Epithelial cell of prostate (primary cell): ENCODE data around the gene ABCB6.
"Not testable (repeated sequence)": the region's sequence is repeated elsewhere in the genome, so short reads cannot be mapped to it uniquely, and the experiment has no call there.

ENCODE experiments used
- DNase-seq: peaks from one replicate; pipeline ENCODE4 v3.0.0-alpha.2; 2011; ENCODE audit warnings: low read depth, low spot score
- H3K27ac ChIP-seq: fragments of 450-650 bp; 2 replicates; pipeline ENCODE4 v1.5.1; 2017; ENCODE audit warnings: mild to moderate bottlenecking

Gene ABCB6

DNA sequence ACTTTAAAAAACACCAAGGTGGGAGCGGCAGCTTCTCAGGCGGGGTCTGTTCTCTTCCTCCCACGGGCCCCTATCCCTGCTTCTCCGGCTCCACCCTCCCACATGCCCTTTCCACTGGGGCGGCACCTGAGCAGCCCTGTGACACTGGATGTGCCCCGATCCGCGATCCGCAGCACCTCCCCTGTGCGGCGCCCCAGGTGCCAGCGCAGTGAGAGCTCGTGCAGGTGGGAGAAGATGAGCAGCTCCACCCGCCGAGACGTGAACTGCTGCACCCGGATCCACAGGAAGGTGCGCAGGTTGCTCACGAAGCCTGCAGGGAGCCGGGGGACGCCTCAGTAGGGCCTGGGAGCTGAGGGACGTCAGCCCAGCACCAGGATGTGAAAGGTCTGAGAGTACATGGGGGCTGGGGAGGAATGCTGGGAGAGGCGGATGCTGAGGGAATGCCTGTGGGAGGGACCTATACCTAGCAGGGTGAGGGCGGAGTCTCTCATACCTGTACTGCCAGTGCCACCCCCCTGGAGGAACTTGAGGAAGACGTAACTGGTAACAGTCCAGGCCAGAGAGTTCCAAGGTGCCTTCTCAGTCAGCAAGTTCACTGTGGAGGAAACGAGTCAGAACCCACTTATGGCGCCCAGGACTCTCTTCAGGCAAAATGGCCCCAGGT, 2.8 kb downstream of the ABCB6 start:
- DNase-seq, result no peak
- no peak overlapping the region for H3K27ac ChIP-seq

GRCh38 chr2:219214786-219215185, 4.0 kb downstream of the ABCB6 start:
- H3K27ac ChIP-seq, result no peak overlapping the region
- DNase-seq, result no peak

DNA sequence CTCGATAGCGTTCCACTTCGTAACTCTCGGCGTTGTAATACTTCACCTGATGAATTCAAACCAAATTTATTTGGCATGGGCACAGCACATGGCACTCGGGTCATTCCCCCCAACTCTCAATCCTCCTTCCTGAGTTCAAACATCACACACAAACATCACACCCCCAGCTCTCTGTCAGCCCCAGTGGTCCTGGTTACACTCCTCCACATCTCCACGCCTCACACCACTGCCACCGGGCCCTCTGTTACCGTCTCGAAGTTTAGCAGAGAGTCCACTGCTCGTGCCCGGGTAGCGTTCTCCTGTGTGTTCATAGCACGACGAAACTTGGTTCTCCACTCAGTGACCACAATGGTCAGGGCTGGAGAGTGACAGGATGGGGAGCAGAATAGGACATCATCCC, 4.6 kb downstream of the ABCB6 start:
- no peak overlapping the region for H3K27ac ChIP-seq
- DNase-seq, result no peak

DNA sequence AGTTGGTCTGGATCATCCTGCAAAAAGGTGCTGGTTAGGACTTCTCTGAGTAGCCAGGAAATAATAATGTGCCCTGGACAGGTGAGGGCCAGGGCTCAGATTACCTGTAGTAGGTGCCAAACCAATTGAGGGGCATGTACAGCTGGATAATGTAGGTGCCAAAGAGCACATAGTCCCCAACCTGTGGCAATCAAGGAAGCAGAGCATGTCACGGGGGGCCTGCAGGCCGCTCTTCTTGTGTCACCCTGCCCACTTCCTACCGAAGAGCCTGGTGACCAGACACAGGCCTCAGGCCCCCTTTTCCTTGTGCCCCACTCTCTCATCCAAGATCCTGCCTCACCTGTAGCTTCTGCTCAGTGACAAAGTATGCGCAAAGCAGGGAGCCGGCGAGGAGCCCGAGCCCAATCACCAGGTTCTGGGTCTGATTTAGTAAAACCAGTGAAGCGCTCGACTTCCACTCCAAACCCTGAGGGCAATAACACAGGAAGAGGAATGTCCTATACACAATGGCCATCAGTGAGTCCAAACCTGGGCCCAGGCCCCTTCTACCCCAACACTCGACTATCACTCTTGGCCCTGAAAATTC, 5.2 kb downstream of the ABCB6 start:
- DNase-seq, result no peak
- H3K27ac ChIP-seq, result no peak overlapping the region

- no peak overlapping the region for H3K27ac ChIP-seq
- DNase-seq, result no peak
These were observed 5.7 kb downstream of the ABCB6 start for GRCh38 chr2:219213026-219213415.

- H3K27ac ChIP-seq, result no peak overlapping the region
These were observed 7.8 kb downstream of the ABCB6 start for GRCh38 chr2:219210886-219211362.

GRCh38 chr2:219210196-219210885, 8.4 kb downstream of the ABCB6 start:
- H3K27ac ChIP-seq, result no peak overlapping the region
- DNase-seq, result no peak

More at GRCh38 chr2:219210886-219211362, 7.8 kb downstream of the ABCB6 start:
- DNase-seq, result no peak

DNA sequence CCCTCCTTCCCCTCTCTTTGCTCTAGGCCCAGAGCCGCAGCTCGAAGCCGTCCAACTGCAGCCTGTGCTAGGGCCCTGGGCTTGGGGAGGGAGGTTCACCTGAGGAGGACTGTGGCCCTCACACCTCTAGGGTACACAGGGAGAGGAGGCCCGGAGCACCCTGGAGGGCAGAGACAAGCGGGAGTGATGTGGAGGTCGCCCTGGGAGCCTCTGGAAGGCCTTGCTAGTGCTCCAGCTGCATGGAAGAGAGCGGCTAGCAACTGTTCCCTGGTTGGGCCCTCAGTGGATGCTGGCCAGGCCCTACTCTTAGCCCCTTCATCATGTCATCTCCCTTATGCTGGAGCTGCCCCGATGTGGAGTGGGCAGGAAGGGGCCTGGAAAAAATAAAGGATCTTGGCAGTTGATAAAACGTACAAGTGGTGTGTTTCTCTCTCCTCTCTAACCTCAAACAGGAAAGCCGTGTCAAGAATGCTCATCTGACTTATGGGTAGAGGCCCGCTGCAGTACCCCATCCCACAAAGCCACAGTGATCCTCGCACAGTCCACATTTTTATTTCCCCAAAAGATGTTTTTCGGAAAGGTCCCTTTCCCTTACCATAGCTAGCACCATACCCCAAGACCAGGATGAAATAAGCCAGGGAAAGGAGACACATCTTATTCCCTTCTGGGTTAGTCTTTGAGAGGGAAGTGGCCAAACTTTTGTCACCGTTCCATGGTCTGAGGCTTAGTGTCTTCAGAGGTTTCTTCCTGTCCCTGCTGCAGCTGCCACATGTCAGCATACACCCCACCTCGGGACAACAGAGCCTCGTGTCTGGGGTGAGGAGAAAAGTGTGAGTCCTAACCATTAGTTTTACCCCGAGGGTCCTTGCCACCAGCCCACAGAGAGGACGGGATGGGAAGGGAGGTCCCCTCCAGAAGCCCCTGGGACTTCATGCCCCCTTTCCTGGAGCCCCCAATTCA, 9.2 kb downstream of the ABCB6 start:
- DNase-seq, result no peak
- no peak overlapping the region for H3K27ac ChIP-seq

- DNase-seq, result no peak
- peak overlapping the region; percentile 79 for H3K27ac ChIP-seq
These were observed 10.6 kb downstream of the ABCB6 start for GRCh38 chr2:219207884-219208740.

DNA sequence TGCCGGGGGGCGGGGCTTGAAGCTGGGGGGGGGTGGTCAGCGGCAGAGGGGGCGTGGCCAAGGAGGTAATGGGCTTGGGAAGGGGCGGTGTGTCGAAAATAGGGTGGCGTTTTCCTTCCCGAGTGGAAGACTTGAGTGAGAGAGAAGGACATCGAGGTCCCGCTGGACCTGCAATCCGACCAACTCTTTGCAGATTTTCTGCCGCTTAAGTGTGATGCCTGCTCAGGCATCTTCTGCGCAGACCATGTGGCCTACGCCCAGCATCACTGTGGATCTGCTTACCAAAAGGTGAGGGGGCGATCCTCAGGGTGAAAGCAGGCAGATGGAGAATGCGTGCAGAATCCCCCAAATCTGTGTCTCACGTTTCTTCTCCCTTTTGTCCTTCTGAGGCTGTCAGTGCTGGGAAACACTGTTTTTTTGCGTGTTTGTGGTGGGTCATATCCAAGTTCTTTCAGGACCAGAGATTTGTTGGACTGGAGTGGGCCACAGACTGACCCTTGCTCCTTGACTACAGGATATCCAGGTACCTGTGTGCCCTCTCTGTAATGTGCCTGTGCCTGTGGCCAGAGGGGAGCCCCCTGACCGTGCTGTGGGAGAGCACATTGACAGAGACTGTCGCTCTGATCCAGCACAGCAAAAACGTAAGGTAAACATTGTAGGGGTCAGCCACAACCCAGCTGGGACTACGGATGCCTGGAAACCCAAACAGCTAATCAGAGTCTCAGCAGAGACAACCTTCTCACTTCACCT, 11.4 kb downstream of the ABCB6 start:
- peak overlapping the region; percentile 79 for H3K27ac ChIP-seq
- DNase-seq, result no peak

DNA sequence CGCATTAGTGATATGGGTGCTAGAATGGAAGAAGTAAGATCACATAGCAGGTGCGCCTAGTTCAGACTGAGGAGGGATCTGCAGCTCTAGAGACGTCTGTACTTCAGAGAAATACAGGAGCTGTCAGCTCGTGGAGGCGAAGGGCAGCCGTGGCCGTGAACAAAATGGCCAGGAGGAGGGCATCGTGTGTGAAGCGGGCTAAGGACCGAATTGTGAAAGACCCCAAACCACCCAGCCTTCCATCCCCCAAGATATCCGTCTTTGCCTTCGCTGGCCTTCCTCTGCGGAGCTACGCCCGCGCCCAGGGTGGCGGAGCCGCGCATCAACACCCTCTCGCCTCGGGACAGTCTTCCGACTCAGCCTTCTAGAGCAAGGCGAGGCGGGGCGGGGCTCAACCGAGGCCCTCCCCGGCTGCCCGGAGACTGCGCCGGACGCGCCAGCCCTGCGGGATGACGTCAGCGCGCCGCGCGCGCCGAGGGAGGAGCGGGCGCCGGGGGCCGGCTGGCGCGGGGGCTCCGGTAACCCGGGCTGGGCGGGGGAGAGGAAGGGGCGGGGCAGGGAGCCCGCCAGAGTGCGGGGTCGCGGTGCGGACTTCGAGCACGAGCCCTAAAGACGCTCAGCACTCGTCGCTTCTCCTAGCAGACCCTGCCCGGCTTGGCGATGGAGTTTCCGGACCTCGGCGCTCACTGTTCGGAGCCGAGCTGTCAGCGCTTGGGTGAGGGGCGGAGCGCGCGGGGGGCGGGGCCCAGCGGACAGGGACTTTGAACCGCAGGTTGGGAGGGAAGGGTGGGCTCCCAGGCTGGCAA, 12.2 kb downstream of the ABCB6 start, which contains the start of gene ZFAND2B:
Gene ZFAND2B (plus strand): TSS at position 455 of the 806 bp plus-strand sequence. CDS start 206 bp downstream, at position 661.
- H3K27ac ChIP-seq, result peak within 1 kb of the TSS; percentile 79
- peak; percentile 59 for DNase-seq

GRCh38 chr2:219205981-219206327, 12.8 kb downstream of the ABCB6 start:
- no peak for DNase-seq
- peak overlapping the region; percentile 79 for H3K27ac ChIP-seq

DNA sequence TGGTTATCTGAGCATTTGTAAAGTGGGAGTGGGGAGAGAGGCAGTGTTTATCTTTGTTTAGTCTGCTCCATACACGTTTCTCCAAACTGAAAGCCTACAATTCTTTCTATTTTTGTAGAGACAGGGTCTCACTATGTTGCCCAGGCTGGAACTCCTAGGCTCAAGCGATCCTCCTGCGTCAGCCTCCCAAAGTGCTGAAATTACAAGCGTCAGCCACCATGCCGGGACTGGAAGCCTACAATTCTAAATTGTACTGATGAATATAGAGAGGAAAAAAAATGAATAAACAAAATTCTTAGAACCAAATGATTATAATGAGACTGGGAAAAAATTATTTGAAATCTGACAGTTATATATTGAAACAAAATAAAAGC, 13.6 kb downstream of the ABCB6 start:
- H3K27ac ChIP-seq, result no peak overlapping the region
- no peak for DNase-seq

DNA sequence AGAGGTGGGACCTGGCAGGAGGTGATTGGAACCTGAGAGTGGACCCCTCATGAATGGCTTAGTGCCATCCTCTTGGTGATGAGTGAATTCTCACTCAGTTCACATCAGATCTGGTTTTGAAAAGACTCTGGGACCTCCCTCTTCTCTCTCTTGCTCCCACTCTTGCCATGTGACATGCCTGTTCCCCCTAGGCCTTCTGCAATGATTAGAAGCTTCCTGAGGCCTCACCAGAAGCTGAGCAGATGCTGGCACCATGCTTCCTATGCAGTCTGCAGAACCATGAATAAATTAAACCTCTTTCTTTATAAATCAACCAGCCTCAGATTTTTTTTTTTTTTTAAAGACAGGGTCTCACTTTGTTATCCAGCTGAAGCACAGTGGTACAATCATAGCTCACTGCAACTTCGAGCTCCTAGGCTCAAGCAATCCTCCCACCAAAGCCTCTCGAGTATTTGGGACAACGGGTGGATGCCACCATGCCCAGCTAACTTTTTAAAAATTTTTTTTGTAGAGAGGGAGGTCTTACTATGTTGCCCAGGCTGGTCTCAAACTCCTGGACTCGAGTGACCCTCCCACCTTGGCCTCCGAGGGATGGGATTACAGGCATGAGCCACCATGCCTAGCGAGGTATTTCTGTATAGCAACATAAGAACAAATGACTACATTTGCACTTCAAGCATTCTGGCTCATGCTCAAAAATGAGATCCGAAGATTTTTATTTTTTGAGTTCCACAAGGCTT, 14.2 kb downstream of the ABCB6 start:
- no peak for DNase-seq
- H3K27ac ChIP-seq, result no peak overlapping the region

- H3K27ac ChIP-seq, DNase-seq: not testable (repeated sequence)
These were observed 17.4 kb downstream of the ABCB6 start for GRCh38 chr2:219201331-219201730.

DNA sequence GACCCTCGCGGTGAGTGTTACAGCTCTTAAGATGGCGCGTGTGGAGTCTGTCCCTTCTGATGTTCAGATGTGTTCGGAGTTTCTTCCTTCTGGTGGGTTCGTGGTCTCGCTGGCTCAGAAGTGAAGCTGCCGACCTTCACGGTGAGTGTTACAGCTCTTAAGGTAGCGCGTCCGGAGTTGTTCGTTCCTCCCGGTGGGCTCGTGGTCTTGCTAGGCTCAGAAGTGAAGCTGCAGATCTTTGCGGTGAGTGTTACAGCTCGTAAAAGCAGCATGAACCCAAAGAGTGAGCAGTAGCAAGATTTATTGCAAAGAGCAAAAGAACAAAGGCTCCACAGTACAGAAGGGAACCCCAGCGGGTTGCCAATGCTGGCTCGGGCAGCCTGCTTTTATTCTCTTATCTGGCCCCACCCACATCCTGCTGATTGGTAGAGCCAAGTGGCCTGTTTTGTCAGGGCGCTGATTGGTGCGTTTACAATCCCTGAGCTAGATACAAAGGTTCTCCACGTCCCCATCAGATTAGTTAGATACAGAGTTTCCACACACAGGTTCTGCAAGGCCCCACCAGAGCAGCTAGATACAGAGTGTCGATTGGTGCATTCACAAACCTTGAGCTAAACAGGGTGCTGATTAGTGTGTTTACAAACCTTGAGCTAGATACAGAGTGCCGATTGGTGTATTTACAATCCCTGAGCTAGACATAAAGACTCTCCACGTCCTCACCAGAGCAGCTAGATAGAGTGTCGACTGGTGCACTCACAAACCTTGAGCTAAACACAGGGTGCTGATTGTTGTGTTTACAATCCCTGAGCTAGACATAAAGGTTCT, 18.0 kb downstream of the ABCB6 start:
- not testable (repeated sequence) for DNase-seq

More for the DNA sequence above, 18.0 kb downstream of the ABCB6 start:
- H3K27ac ChIP-seq, result not testable (repeated sequence)
